A204.1 (cell line): ENCODE measurements around the gene ATRNL1.
A peak's percentile ranks its signal among the peaks of the same experiment; 100 is the strongest.
"Not testable (repeated sequence)": the region's sequence is repeated elsewhere in the genome, so short reads cannot be mapped to it uniquely, and the experiment has no call there.

Experiments used
- FAIRE-seq: peaks from 2 replicates; lab custom pipeline; 2012; peaks lifted over from hg19 to GRCh38; lab: Jason Lieb, UNC

ATRNL1 gene

GRCh38 chr10:115432188-115432819 lies 339.1 kb downstream of the ATRNL1 start:
- FAIRE-seq = peak; percentile 94

DNA sequence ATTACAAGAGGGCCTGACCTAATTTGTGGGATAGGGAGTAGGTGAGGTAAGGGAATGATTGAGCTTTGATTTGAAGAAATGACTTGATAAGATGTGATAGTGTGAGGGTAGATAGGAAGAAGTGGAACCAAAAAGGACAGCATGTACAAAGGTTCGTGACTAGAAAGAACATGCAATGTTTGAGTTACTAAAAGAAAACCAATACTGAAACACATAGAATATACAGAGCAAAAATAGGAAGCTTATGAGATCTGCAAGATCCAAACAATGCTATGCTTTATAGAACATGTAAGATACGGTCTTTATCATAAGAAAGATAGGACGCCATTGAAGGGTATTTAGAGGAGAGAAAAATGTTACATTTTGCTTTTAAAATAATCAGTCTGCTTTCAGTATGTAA lies 343.8 kb downstream of the ATRNL1 start:
- FAIRE-seq = no peak

GRCh38 chr10:115441907-115442545 lies 348.9 kb downstream of the ATRNL1 start:
- FAIRE-seq = no peak

- no peak for FAIRE-seq
Observed at GRCh38 chr10:115456812-115457211, 363.6 kb downstream of the ATRNL1 start.

DNA sequence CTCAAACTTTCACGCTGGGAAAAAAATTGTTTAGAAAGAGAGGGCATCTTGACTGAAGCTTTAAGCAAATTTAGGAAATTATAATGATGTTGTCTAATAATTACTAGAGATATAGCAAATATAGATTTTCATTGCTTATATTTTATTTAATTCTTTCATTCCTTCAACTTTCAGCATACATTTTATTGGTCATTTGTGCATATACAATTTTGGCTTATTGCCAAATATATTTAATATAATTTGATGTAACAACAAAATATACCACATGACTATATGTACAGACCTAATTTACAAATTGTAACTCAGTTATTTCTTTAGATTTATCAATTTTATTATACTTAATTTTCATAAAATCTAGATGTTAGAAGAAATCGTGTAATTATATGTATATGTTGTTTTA lies 390.1 kb downstream of the ATRNL1 start:
- peak; percentile 81 for FAIRE-seq

- no peak for FAIRE-seq
Observed at GRCh38 chr10:115491526-115492140, 398.5 kb downstream of the ATRNL1 start.

GRCh38 chr10:115503546-115503945 lies 410.4 kb downstream of the ATRNL1 start:
- peak; percentile 29 for FAIRE-seq

GRCh38 chr10:115514895-115515294 lies 421.7 kb downstream of the ATRNL1 start:
- FAIRE-seq = no peak

DNA sequence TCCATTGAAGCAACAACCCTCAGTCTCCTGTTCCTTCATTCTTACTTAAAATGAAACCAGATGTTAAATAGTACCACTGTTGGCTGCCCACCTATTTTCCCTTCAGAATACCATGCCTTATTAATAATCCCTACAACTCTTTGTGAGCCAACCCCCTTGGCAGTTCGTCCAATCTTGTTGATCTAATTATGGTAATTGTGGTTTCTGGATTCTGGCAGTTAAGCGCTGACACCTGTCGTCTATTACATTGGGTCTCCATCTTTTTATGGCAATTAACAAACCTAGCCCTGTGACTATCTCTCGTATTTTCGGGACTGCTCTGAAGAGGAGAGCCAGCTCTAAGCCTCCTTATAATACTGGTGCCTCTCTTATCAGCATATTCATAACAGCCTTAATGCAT lies 432.0 kb downstream of the ATRNL1 start:
- no peak for FAIRE-seq

DNA sequence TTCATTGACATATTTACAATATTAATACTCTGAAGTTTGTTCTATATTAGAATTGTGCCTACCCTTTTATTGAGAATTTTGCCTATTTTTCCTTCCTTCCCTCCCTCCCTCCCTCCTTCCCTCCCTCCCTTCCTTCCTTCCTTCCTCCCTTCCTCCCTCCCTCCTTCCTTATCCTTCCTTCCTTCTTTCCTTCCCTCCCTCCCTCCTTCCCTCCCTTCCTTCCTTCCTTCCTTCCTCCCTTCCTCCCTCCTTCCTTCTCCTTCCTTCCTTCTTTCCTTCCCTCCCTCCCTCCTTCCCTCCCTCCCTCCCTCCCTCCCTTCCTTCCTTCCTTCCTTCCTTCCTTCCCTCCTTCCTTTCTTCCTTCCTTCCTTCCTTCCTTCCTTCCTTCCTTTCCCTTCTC lies 434.5 kb downstream of the ATRNL1 start:
- FAIRE-seq = not testable (repeated sequence)

DNA sequence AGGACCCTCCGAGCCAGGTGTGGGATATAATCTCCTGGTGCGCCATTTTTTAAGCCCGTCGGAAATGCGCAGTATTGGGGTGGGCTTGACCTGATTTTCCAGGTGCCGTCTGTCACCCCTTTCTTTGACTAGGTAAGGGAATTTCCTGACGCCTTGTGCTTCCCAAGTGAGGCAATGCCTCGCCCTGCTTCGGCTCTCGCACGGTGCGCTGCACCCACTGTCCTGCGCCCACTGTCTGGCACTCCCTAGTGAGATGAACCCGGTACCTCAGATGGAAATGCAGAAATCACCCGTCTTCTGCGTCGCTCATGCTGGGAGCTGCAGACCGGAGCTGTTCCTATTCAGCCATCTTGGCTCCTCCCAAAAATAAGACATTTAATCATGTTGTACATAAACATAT lies 443.2 kb downstream of the ATRNL1 start:
- not testable (repeated sequence) for FAIRE-seq

GRCh38 chr10:115539142-115539762 lies 446.1 kb downstream of the ATRNL1 start:
- no peak for FAIRE-seq

DNA sequence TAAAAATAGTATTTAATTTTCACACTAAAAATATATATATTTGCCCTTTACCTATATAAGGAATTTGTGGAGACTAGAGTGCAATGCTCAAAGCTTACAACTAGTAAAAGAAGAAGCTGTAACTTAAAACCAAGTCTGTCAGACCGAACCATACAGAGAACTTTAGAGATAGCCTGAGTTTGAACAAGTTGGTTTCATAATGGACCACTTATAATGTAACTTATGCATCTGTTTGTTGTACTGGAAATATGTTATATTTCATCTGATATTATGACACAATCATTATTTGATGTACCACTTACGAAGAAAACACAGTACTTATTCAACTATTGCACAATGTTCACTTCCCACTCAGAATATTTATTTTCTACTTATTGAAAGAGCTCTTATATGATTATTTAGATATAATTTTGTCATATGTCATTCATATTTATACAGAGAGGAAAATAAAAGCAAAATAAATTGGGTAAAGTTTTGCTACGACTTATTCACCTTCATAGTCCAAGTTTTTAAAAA lies 462.8 kb downstream of the ATRNL1 start:
- peak; percentile 56 for FAIRE-seq

GRCh38 chr10:115558252-115558651 lies 465.1 kb downstream of the ATRNL1 start:
- FAIRE-seq = no peak

GRCh38 chr10:115566867-115567266 lies 473.7 kb downstream of the ATRNL1 start:
- FAIRE-seq = no peak

DNA sequence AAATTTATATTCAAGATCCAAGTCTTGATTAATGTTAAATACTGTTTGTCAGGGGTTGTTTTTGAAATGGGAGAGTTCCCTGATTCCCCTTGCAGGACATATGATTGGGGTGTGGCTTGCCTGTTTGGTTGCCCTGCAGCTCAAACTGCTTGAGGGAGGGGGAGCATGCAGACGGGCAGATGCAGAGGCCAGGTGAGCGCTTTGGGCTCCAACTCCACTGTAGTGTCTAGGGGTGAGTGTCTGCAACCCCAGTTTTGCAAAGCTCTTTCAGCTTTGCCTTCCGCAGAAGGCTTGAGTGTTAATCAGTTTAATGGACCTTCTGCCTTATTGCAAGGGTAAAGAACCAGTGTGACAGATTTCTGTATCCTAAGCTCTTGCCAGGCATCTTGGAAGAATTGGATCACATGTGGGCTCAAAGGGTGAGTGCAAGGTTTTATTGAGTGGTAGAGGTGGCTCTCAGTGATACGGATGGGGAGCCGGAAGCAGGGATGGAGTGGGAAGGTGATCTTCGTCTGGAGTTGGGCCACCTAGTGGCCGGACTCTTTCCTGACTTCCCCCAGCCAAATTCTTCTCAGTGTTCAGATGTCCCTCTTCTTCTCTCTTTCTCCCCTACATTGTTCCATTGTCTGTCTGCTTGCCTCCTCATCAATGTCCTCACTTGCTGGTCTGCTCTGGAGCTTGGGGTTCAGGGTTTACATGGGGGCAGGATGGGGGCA lies 479.7 kb downstream of the ATRNL1 start:
- no peak for FAIRE-seq

DNA sequence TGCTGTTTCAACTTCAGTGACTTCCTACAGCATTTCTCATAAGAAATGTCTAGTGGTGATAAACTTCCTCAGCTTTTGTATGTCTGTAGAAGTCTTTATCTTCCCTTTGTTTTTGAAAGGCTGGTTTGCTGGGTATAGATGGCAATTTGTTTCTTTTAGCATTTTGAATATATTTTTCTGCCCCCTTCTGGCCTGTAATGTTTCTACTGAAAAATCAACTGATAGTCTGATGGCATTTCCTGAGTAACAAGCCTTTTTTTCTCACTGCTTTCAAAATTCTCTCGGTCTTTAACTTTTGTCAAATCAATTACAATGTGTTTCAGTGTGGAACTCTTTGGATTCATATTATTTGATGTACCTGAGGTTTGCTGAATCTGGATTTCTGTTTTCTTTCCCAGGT lies 487.1 kb downstream of the ATRNL1 start:
- FAIRE-seq = no peak

DNA sequence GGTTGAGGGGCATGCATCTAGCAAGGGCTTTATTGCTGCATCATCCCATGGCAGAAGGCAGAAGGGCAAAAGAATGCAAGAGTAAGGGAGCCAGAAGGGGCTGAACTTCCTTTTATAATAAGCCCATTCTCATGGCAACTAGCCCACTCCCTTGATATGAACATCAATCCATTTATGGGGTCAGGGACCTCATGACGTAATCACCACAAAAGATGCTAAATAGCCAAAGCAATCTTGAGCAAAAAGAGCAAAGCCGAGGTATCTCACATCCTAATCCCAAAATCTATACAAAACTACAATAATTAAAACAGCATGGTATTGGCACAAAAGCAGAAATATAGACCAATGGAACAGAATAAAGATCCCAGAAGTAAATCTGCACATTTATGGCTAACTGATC lies 499.9 kb downstream of the ATRNL1 start:
- no peak for FAIRE-seq

DNA sequence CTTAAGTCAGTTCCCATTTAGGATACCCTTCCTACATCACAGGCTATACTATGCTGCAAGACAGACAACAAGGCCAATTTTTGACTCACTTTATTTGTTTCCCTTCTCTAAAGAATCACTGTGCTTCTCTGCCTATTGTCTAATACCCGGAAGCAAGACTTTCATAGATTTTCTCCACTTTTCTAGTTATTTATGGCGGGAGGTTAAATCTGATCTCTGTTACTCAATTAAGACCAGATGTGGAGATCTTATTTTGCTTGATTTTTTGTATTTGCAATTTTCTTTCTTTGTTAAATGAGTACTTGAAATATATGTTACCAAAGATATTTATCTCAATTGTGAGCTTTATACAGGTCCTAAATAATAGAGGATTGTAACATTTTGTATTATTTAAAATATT lies 511.5 kb downstream of the ATRNL1 start:
- no peak for FAIRE-seq

DNA sequence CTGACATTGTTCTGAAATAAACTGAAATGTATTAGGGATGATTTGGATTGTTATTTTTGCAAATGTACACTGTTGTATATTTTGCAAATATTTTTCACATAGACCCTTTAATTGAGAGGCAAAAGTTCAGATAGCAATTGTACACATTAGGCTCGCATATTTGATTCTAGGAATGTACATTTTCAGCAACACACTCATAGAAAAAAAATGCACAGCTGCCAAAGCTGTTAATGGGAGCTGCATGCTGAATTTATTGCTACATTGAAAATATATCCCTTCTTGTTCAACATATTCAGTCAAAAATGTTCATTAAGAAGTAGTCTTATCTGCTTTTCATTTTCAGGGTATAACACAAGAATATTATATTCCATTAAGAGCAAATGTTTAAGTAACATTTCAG lies 512.9 kb downstream of the ATRNL1 start:
- FAIRE-seq = no peak

DNA sequence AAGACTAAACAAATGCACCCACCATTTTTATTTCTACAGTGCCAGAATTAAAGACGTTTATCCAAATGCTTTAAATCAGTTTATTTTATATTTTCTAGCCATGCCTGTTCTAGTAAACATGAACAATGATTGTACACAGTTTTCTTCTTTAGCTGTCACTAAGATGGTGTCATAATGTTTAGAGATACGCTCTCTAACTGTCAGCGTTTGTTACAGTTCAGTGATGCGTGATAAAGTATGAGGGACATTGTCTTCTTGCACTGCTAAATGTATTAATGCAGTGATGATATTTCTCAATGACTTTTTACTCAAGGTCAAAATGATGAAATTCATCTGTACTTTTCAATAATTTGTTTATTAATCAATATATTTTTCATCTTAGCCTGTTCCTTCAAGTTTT lies 513.6 kb downstream of the ATRNL1 start:
- no peak for FAIRE-seq

DNA sequence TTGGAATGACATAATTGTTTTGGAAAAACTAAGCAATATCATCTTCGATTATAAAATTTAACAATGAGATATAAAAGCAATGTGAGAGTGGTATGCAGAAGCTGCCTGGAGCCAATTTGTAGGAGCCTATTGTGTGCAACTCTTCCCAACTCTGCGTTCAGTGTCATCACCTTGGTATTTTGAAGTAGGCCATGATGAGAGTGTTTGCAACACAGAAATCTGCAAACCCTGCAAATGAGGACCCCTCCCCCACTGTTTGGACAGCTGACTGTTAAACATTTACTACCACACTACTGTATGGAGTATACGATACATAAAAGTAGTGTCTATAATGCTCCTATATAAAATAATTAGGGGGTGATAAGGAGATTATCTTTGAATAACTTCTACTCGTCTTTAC lies 531.3 kb downstream of the ATRNL1 start:
- FAIRE-seq = no peak

DNA sequence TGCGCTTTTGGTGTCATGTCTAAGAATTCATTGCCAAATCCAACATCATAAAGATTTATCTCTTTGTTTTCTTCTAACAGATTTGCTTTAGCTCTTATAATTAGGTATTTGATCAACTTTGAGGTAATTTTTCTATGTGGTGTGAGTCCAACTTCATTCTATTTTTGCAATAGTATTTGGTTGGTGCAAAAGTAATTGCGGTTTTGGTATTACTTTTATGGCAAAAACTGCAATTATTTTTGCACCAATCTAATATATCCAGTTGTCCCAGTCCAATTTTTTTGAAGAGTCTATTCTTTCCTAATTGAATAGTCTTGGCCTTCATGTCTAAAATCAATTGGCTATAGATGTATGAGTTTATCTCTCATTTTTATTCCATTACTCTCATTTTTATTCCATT lies 535.5 kb downstream of the ATRNL1 start:
- FAIRE-seq = no peak
